Ascending aorta (tissue), 2 donors: Measurements from ENCODE around the gene INPP4A. TPM values are rescaled to one million over a fixed set of nuclear protein-coding genes. Genes with fewer than 3 reads are reported as not detected.

Experiments used
- DNase-seq, 2 donors: peaks; one replicate each; pipeline ENCODE4 v3.0.0-alpha.2; 2019; ENCODE audit warnings: low spot score in 2 of 2
- H3K27ac ChIP-seq, 2 donors: fragments of 200-600 bp; sonication (generic); one replicate each; pipeline ENCODE4 v1.5.1; 2016 to 2017; ENCODE audit warnings: mild to moderate bottlenecking in 1 of 2
- H3K27me3 ChIP-seq: fragments of 200-600 bp; sonication (generic); one replicate; pipeline ENCODE4 v1.5.1; 2017
- H3K36me3 ChIP-seq, 2 donors: fragments of 200-600 bp; sonication (generic); one replicate each; pipeline ENCODE4 v1.5.1; 2016
- H3K4me1 ChIP-seq, 2 donors: fragments of 200-600 bp; sonication (generic); one replicate each; pipeline ENCODE4 v1.5.1; 2016 to 2017; ENCODE audit warnings: mild to moderate bottlenecking in 1 of 2
- H3K4me3 ChIP-seq, 2 donors: fragments of 200-600 bp; sonication (generic); one replicate each; pipeline ENCODE4 v1.5.1; 2016 to 2017; ENCODE audit warnings: mild to moderate bottlenecking in 1 of 2
- H3K9me3 ChIP-seq, 2 donors: fragments of 200-600 bp; sonication (generic); one replicate each; pipeline ENCODE4 v1.5.1; 2016
- CTCF ChIP-seq, 3 experiments: fragments of 200-600 bp in 2 of 3; fragments of 450-650 bp in 1 of 3; sonication (generic) in 2 of 3; IDR thresholded peaks; one replicate each; pipeline ENCODE4 v1.5.1; 2016 to 2019; ENCODE audit warnings: antibody characterized with exemption in 3 of 3, mild to moderate bottlenecking in 1 of 3, moderate library complexity in 1 of 3
- intact Hi-C: fragments of 100-400 bp; cut with DNase I; formaldehyde crosslinking; loops from one replicate; pipeline ENCODE4 v1.15.1; 2023
- total RNA-seq: library from RNA; depleted of rRNA; stranded (reverse); fragments of >200 nt; gene quantifications from one replicate; pipeline ENCODE4 v1.1.0, GENCODE V29; 2016

Gene INPP4A
- total RNA-seq, 1 donor from 2014 or later: 52.8 TPM

DNA sequence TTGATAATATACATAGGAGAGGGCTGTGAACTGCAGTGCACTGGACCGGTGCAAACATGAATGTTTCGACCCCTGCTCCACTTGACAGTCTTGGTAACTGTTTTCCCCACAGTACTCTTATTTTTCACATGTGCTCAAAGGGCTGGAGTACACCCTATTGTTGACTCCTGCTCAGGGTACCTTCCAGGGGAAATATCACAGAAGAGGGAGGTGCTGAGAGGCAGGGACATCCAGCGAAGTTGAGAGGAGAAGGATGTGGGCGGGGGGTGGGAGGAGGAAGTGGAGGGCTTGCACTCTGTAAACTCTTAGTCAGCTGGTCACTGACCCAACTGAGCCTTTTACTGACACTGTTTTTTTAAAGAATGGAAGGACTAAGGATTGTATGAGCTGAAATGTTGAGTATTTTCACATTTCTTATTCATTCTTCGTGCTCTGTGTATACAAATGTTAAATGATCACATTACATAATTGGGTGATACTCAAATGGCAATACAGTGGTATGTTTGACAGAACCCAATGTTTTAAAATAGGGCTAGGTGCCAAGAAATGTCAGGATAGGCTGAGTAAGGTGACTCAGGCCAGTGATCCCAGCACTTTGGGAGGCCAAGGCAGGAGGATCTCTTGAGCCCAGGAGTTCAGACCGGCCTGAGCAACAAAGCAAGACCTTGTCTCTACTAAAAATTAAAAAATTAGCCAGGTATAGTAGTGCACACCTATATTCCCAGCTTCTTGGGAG, 10.0 kb downstream of the INPP4A start:
- H3K27me3 ChIP-seq: no peaks in the 10 kb centered on the region
- H3K27ac ChIP-seq: no peak overlapping the region
- no peaks in the 10 kb centered on the region for H3K9me3 ChIP-seq
- no peaks in the 10 kb centered on the region for H3K4me1 ChIP-seq
- intact Hi-C loops: no loop called here
- no peak overlapping the region for H3K4me3 ChIP-seq
- TF ChIP-seq CTCF (IDR thresholded peaks at IDR 0.05): no peak
- DNase-seq: no peak
- H3K36me3 ChIP-seq: no peaks in the 10 kb centered on the region

GRCh38 chr2:98455494-98455976, 10.9 kb downstream of the INPP4A start:
- no peak overlapping the region for H3K4me3 ChIP-seq
- H3K27me3 ChIP-seq: no peaks in the 10 kb centered on the region
- H3K27ac ChIP-seq: no peak overlapping the region
- H3K36me3 ChIP-seq: no peaks in the 10 kb centered on the region
- intact Hi-C loops: no loop called here
- H3K9me3 ChIP-seq: no peaks in the 10 kb centered on the region
- DNase-seq: no peak
- no peak for TF ChIP-seq CTCF (IDR thresholded peaks at IDR 0.05)
- H3K4me1 ChIP-seq: no peaks in the 10 kb centered on the region

DNA sequence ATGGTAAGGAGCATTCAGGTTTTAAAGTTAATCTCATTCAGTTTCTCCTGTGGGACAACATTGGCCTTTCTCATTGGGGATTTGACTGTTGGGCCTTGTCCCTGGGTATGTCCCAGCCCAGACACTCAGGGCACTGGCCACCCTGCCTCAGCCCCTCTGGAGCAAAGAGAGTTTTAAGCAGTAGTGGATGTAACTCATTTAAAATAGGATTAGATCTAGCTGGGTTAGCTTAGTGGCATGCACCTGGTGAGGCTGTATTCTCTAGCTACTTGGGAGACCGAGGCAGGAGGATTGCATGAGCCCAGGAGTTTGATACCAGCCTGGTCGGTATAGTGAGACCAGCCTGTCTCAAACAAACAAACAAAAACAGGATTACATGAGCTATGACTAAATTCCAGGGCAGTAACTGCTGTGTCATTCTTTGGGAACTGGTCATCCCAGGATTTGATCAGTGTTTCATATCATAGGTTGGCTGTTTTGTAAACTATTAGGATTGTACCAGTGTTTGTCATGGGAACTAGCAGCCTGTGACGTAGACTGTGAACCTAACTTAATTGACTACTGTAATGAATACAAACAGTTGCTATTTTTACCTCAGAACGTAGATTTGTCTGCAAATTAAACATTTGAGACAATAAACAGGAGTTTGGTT, 12.5 kb downstream of the INPP4A start:
- TF ChIP-seq CTCF (IDR thresholded peaks at IDR 0.05): no peak
- no peaks in the 10 kb centered on the region for H3K4me1 ChIP-seq
- H3K9me3 ChIP-seq: no peaks in the 10 kb centered on the region
- DNase-seq: no peak
- intact Hi-C loops: no loop called here
- no peak overlapping the region for H3K27ac ChIP-seq
- H3K36me3 ChIP-seq: no peaks in the 10 kb centered on the region
- no peak overlapping the region for H3K4me3 ChIP-seq
- H3K27me3 ChIP-seq: no peaks in the 10 kb centered on the region

DNA sequence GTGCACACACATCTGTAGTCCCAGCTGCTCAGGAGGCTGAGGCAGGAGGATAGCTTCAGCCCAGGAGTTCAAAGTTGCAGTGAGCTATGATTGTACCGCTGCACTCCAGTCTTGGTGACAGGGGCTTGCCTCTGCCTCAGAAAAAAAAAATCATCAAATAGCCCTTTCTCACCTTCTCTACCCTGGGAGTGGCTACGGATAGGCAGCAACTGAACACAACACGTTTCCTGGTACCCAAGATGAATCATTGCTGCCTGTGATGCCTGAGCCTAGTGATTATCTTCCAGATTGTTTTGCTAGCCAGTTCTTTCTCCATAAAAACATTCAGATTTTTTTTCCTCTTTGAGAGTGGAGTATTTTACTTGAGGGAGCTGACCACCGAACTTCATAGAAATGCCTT, 13.5 kb downstream of the INPP4A start:
- Histone ChIP-seq H3K27me3 (no peaks in the 10 kb centered on the region), H3K4me3 (no peak overlapping the region), H3K9me3 (no peaks in the 10 kb centered on the region), H3K4me1 (no peaks in the 10 kb centered on the region), H3K27ac (no peak overlapping the region), H3K36me3 (no peaks in the 10 kb centered on the region)
- intact Hi-C loops: no loop called here
- DNase-seq: no peak
- no peak for TF ChIP-seq CTCF (IDR thresholded peaks at IDR 0.05)

DNA sequence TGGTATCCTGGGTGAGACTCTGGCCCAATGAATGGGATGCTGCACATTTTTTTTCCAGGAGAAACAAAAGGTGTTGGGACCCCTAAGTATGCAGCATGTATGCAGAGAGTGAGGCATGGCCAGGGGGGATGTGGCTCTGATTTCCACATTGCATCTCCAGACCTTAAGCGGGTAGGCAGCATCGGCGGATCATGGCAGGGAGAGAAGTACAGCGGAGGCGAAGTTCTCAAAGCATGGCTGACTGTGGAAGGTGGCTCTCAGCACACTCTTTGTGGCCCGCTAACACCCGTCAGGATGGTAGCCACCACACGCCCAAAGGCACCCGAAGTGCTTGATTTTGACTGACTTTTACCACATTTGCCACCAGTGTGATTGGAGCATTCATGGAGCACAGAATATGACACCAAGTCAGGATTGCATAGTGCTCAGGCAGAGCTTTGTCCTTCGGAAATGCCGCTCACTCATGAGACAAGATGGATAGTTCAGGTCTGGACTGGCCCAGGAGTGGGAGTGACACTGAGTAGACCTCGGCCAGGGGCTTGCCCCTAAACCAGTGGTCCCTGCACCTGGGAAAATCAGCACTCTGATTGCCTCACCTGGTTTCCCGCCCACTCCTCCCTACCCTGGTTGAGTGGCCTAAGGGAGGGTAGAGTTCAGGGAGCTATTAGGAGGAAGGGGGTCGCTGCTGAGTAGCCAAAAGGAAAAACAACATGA, 14.2 kb downstream of the INPP4A start:
- Histone ChIP-seq H3K9me3 (no peaks in the 10 kb centered on the region), H3K4me1 (no peaks in the 10 kb centered on the region), H3K4me3 (no peak overlapping the region), H3K27me3 (no peaks in the 10 kb centered on the region), H3K27ac (no peak overlapping the region), H3K36me3 (no peaks in the 10 kb centered on the region)
- DNase-seq: peak in 1 of 2 donors; percentile 52
- intact Hi-C loops: no loop called here
- TF ChIP-seq CTCF (IDR thresholded peaks at IDR 0.05): no peak
